GM21526 (cell line): ENCODE measurements around the gene PACSIN2.
A peak's percentile ranks its signal among the peaks of the same experiment; 100 is the strongest.
"Not testable (repeated sequence)": the region's sequence is repeated elsewhere in the genome, so short reads cannot be mapped to it uniquely, and the experiment has no call there.

Experiments
- ATAC-seq: cut with Tn5 transposase; IDR thresholded peaks from one replicate; pipeline ENCODE4 v1.9.1; 2021; ENCODE audit warnings: moderate library complexity; ENCODE audit not compliant: unreplicated experiment, low FRiP score

The PACSIN2 gene

GRCh38 chr22:43014869-43015676 is at the start of gene PACSIN2:
TSS of gene PACSIN2 (minus strand) at chr22:43015149. CDS start at chr22:42912080, 103,069 bp downstream.
- peak; percentile 84 for ATAC-seq

- ATAC-seq, result no peak
Measured at GRCh38 chr22:43060183-43060582, 45.2 kb upstream of the PACSIN2 start.

- no peak for ATAC-seq
Measured at GRCh38 chr22:43057641-43058040, 42.7 kb upstream of the PACSIN2 start.

GRCh38 chr22:43053176-43053575 is 38.2 kb upstream of the PACSIN2 start:
- no peak for ATAC-seq

GRCh38 chr22:43050995-43051394 is 36.0 kb upstream of the PACSIN2 start:
- no peak for ATAC-seq

- ATAC-seq, result no peak
Measured at GRCh38 chr22:43047605-43048004, 32.7 kb upstream of the PACSIN2 start.

- no peak for ATAC-seq
Measured at GRCh38 chr22:43044290-43044712, 29.4 kb upstream of the PACSIN2 start.

GRCh38 chr22:43042101-43042780 is 27.3 kb upstream of the PACSIN2 start:
- ATAC-seq, result no peak

GRCh38 chr22:43039800-43040199 is 24.9 kb upstream of the PACSIN2 start:
- no peak for ATAC-seq

- no peak for ATAC-seq
Measured at GRCh38 chr22:43038325-43038724, 23.4 kb upstream of the PACSIN2 start.

GRCh38 chr22:43036282-43036829 is 21.4 kb upstream of the PACSIN2 start:
- ATAC-seq, result no peak

- ATAC-seq, result no peak
Measured at GRCh38 chr22:43035250-43035649, 20.3 kb upstream of the PACSIN2 start.

GRCh38 chr22:43031617-43032016 is 16.7 kb upstream of the PACSIN2 start:
- ATAC-seq, result no peak

- ATAC-seq, result no peak
Measured at GRCh38 chr22:43018615-43019014, 3.7 kb upstream of the PACSIN2 start.

- ATAC-seq, result no peak
Measured at GRCh38 chr22:43017525-43018460, 2.8 kb upstream of the PACSIN2 start.

- not testable (repeated sequence) for ATAC-seq
Measured at GRCh38 chr22:43016150-43016549, 1.2 kb upstream of the PACSIN2 start.

GRCh38 chr22:43015677-43016042 is 711 bp upstream of the PACSIN2 start:
- no peak for ATAC-seq

GRCh38 chr22:43014316-43014868 is 557 bp downstream of the PACSIN2 start:
- no peak for ATAC-seq

GRCh38 chr22:43013355-43014315 is 1.3 kb downstream of the PACSIN2 start:
- ATAC-seq, result no peak
